Fibroblast of skin of left quadriceps (primary cell): ENCODE results near the gene LMTK2.

Experiments
- DNase-seq, 2 experiments: peaks; one replicate each; pipeline ENCODE4 v3.0.0-alpha.2; 2013; ENCODE audit warnings: low read depth in 2 of 2

LMTK2 gene

GRCh38 chr7:98175260-98175940, 68.7 kb downstream of the LMTK2 start:
- DNase-seq = no peak

- DNase-seq = no peak
Measured at GRCh38 chr7:98177553-98177952, 70.9 kb downstream of the LMTK2 start.

- no peak for DNase-seq
Measured at GRCh38 chr7:98178321-98178720, 71.7 kb downstream of the LMTK2 start.

GRCh38 chr7:98178762-98179490, 72.3 kb downstream of the LMTK2 start:
- no peak for DNase-seq

- DNase-seq = no peak
Measured at GRCh38 chr7:98180751-98181150, 74.1 kb downstream of the LMTK2 start.

GRCh38 chr7:98185101-98185500, 78.4 kb downstream of the LMTK2 start:
- DNase-seq = no peak

GRCh38 chr7:98186452-98187137, 79.9 kb downstream of the LMTK2 start:
- no peak for DNase-seq

GRCh38 chr7:98187138-98187502, 80.5 kb downstream of the LMTK2 start:
- no peak for DNase-seq

- no peak for DNase-seq
Measured at GRCh38 chr7:98189559-98189958, 82.9 kb downstream of the LMTK2 start.

- no peak for DNase-seq
Measured at GRCh38 chr7:98191668-98192431, 85.2 kb downstream of the LMTK2 start.

GRCh38 chr7:98192781-98193457, 86.3 kb downstream of the LMTK2 start:
- DNase-seq = no peak

GRCh38 chr7:98193474-98194180, 87.0 kb downstream of the LMTK2 start:
- no peak for DNase-seq

- DNase-seq = no peak
Measured at GRCh38 chr7:98194186-98194585, 87.5 kb downstream of the LMTK2 start.

GRCh38 chr7:98194672-98195457, 88.2 kb downstream of the LMTK2 start:
- no peak for DNase-seq

- DNase-seq = no peak
Measured at GRCh38 chr7:98196706-98197605, 90.3 kb downstream of the LMTK2 start.

- DNase-seq = no peak
Measured at GRCh38 chr7:98199131-98199530, 92.5 kb downstream of the LMTK2 start.

- DNase-seq = no peak
Measured at GRCh38 chr7:98200364-98200763, 93.7 kb downstream of the LMTK2 start.

GRCh38 chr7:98202367-98203195, 95.9 kb downstream of the LMTK2 start:
- no peak for DNase-seq
